AG10803 (cell line): Measurements from ENCODE around the gene PCDHA13.

Experiments
- DNase-seq: peaks from one replicate; pipeline ENCODE4 v3.0.0; 2010; ENCODE audit warnings: low read depth
- H3K4me3 ChIP-seq: 2 replicates; pipeline ENCODE4 v1.5.1; 2011; ENCODE audit warnings: mild to moderate bottlenecking, low read length, control low read depth
- TF ChIP-seq, protein P1 (sequence below): conservative IDR thresholded peaks from 2 replicates; pipeline ENCODE4 v1.5.1; 2011; ENCODE audit warnings: mild to moderate bottlenecking, low read length, control low read depth, inconsistent platforms

The PCDHA13 gene

DNA sequence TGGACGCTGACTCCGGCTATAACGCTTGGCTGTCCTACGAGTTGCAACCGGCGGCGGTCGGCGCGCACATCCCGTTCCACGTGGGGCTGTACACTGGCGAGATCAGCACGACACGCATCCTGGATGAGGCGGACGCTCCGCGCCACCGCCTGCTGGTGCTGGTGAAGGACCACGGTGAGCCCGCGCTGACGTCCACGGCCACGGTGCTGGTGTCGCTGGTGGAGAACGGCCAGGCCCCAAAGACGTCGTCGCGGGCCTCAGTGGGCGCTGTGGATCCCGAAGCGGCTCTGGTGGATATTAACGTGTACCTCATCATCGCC, 4.7 kb upstream of the PCDHA13 start:
- no peak overlapping the region for H3K4me3 ChIP-seq
- no peak for DNase-seq
- TF ChIP-seq, protein P1, sequence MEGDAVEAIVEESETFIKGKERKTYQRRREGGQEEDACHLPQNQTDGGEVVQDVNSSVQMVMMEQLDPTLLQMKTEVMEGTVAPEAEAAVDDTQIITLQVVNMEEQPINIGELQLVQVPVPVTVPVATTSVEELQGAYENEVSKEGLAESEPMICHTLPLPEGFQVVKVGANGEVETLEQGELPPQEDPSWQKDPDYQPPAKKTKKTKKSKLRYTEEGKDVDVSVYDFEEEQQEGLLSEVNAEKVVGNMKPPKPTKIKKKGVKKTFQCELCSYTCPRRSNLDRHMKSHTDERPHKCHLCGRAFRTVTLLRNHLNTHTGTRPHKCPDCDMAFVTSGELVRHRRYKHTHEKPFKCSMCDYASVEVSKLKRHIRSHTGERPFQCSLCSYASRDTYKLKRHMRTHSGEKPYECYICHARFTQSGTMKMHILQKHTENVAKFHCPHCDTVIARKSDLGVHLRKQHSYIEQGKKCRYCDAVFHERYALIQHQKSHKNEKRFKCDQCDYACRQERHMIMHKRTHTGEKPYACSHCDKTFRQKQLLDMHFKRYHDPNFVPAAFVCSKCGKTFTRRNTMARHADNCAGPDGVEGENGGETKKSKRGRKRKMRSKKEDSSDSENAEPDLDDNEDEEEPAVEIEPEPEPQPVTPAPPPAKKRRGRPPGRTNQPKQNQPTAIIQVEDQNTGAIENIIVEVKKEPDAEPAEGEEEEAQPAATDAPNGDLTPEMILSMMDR = no peak

DNA sequence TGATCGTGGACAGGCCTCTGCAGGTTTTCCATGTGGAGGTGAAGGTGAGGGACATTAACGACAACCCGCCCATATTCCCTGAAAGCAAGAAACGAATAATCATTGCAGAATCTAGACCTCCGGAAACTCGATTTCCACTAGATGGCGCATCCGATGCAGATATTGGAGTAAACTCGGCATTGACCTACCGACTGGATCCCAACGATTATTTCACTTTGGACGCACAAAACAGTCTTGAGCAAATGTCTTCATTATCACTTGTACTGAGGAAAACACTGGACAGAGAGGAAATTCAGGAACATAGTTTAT, 621 bp downstream of the PCDHA13 start:
- H3K4me3 ChIP-seq = no peak overlapping the region
- DNase-seq = no peak
- TF ChIP-seq, protein P1 = no peak

DNA sequence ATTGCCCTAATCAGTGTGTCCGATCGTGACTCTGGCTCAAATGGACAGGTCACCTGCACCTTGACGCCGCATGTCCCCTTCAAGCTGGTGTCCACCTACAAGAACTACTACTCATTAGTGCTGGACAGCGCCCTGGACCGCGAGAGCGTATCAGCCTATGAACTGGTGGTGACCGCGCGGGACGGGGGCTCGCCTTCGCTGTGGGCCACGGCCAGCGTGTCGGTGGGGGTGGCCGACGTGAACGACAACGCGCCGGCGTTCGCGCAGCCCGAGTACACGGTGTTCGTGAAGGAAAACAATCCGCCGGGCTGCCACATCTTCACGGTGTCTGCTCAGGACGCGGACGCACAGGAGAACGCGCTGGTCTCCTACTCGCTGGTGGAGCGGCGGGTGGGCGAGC, 1.4 kb downstream of the PCDHA13 start:
- TF ChIP-seq, protein P1 = no peak
- DNase-seq = no peak
- no peak overlapping the region for H3K4me3 ChIP-seq

DNA sequence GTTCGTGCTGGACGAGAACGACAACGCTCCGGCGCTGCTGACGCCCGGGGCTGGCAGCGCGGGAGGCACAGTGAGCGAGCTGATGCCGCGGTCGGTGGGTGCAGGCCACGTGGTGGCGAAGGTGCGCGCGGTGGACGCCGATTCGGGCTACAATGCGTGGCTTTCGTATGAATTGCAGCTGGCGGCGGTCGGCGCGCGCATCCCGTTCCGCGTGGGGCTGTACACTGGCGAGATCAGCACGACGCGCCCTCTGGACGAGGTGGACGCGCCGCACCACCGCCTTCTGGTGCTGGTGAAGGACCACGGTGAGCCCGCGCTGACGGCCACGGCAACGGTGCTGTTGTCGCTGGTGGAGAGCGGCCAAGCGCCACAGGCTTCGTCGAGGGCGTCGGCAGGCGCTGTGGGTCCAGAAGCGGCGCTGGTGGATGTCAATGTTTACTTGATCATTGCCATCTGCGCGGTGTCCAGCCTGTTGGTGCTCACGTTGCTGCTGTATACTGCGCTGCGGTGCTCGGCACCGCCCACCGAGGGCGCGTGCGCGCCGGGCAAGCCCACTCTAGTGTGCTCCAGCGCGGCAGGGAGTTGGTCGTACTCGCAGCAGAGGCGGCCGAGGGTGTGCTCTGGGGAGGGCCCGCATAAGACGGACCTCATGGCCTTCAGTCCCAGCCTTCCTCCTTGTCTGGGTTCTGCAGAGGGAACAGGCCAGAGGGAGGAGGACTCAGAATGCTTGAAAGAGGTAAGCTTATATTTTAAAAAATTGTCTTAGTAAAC, 2.2 kb downstream of the PCDHA13 start:
- TF ChIP-seq, protein P1 = no peak
- no peak overlapping the region for H3K4me3 ChIP-seq
- no peak for DNase-seq

DNA sequence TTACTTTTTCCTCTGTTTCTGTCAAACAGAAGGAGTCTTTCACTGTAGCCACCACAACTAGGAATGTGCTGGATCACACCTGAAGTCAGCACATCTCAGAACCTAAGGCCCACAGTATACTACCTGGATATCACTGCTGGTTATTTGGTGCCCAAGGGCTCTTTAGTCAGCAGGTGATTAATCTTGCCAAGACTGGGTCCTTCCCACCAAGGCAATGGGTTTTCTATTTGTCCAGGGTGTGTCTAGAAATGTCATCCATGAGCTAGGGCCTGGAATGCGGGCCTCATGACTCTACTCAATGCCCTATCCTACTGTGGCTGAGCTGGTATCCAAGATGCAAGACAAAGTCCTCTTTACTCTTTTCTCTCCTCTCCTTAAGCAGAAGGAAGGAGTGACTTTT, 34.4 kb downstream of the PCDHA13 start:
- no peak for DNase-seq
- TF ChIP-seq, protein P1 = no peak
- H3K4me3 ChIP-seq = no peak overlapping the region

DNA sequence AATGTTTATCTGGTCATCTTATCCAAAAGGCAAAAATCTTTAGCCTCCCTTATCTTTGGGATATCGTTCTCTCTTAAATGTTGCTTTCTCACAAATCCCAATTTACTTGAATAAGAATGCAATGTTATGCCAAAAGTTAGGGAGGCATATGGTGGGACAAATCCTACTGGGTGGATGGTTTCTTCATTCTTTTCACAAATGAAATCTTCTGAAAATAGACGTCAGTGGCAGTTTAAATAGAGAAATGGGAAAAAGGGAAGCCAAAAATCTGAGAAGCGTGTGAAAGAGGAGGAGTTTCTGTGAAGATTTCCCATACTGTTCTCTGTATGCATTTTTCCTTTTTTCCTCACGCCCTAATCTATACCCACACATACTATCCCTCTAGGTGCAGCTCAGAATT, 41.7 kb downstream of the PCDHA13 start:
- DNase-seq = no peak
- no peak overlapping the region for H3K4me3 ChIP-seq
- TF ChIP-seq, protein P1 = no peak

DNA sequence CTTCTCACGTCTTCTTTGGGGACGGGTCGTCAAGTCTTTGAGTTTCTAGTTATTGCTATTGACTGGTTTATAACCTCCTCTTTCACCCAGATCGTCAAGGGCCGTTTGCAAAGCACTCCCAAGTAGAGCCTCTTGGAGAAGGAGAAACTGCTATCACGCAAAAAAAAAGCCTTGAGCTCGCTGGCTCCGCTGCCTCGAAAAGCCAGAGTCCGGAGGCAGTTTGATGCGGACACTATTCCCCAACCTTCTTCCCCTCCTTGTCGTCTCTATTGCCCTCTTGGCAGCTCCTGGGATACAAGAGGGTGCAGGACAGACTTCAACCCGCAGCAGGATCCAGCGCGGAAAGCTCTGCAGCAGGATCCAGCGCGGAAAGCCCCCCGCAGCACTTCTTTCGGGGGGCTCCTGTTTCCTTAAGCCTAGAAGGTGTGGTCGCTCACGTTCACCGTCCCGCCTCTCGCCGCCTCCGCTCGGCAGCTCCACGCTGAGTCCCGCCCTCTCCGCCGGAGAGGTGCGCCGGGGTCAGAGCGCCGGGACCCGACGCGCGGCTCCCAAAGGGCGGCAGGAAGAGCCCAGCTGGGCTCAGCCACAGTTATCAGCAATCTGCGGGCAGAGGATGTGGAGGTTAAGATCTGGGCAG, 44.0 kb downstream of the PCDHA13 start, which contains the start of gene PCDHAC1:
TSS of gene PCDHAC1 (plus strand) at position 494 of the 637 bp plus-strand sequence. CDS start 594 bp downstream, outside the sequence.
- TF ChIP-seq, protein P1 = no peak
- H3K4me3 ChIP-seq = peak within 1 kb of the TSS; percentile 48

More for the DNA sequence above, 44.0 kb downstream of the PCDHA13 start, which contains the start of gene PCDHAC1:
- no peak for DNase-seq
